SK-N-SH (cell line): ENCODE measurements around the gene NOL8. TPM values are rescaled to one million over a fixed set of nuclear protein-coding genes. Genes with fewer than 3 reads are reported as not detected.
A peak's percentile ranks its signal among the peaks of the same experiment; 100 is the strongest.

Experiments used
- CTCF ChIA-PET: fragments of 300-600, 350-600 bp; formaldehyde crosslinking; extraction: SDS; loops from one replicate; lab custom pipeline; 2021; lab: Yijun Ruan, JAX
- POLR2A ChIA-PET: fragments of 350-600 bp; sonication (Branson Sonifier 250); formaldehyde crosslinking; extraction: SDS; loops from one replicate; lab custom pipeline; 2020; ENCODE audit warnings: antibody characterized with exemption, inconsistent platforms; lab: Yijun Ruan, JAX
- DNase-seq: peaks from one replicate; pipeline ENCODE4 v3.0.0; 2012
- H2AFZ ChIP-seq: fragments of 200-600 bp; sonication (generic); 2 replicates; pipeline ENCODE4 v1.8.1; 2016; ENCODE audit warnings: antibody characterized with exemption, mild to moderate bottlenecking, low read depth
- H3F3A ChIP-seq: fragments of 200-600 bp; sonication (generic); replicated peaks from 2 replicates; pipeline ENCODE3; 2016; ENCODE audit warnings: antibody characterized with exemption, mild to moderate bottlenecking; ENCODE audit not compliant: insufficient read depth
- H3K27ac ChIP-seq, 2 experiments: fragments of 200-500 bp in 1 of 2; fragments of 200-600 bp in 1 of 2; sonication (Bioruptor generic) in 1 of 2; sonication (generic), shearing (Covaris generic) in 1 of 2; 2 replicates each; pipeline versions ENCODE4 v1.5.1 to v1.6.1; 2014 to 2016; ENCODE audit warnings: low read depth in 2 of 2, inconsistent platforms in 1 of 2, low read length in 1 of 2, mild to moderate bottlenecking in 1 of 2, mixed read lengths in 1 of 2
- H3K27me3 ChIP-seq: fragments of 200-600 bp; sonication (generic), shearing (Covaris generic); 2 replicates; pipeline ENCODE4 v1.6.1; 2016; ENCODE audit warnings: mixed run types; ENCODE audit not compliant: insufficient read depth
- H3K36me3 ChIP-seq, 2 experiments: fragments of 200-500 bp in 1 of 2; fragments of 200-600 bp in 1 of 2; sonication (Bioruptor generic) in 1 of 2; sonication (generic) in 1 of 2; replicated peaks in 1 of 2; 2 replicates each; pipeline versions ENCODE3 to v1.5.1; 2014 to 2016; ENCODE audit warnings: low read length in 1 of 2, mild to moderate bottlenecking in 1 of 2; ENCODE audit not compliant: insufficient read depth in 2 of 2, control insufficient read depth in 1 of 2
- H3K4me1 ChIP-seq, 2 experiments: fragments of 200-500 bp in 1 of 2; fragments of 200-600 bp in 1 of 2; sonication (Bioruptor generic) in 1 of 2; sonication (generic), shearing (Covaris generic) in 1 of 2; 2 replicates each; pipeline versions ENCODE4 v1.5.1 to v1.6.1; 2014 to 2016; ENCODE audit warnings: low read depth in 1 of 2, low read length in 1 of 2, mixed run types in 1 of 2; ENCODE audit not compliant: insufficient read depth in 2 of 2, control insufficient read depth in 1 of 2
- H3K4me2 ChIP-seq: fragments of 200-600 bp; sonication (generic), shearing (Covaris generic); 2 replicates; pipeline ENCODE4 v1.6.1; 2017; ENCODE audit warnings: mixed run types
- H3K4me3 ChIP-seq, 2 experiments: fragments of 200-500 bp in 1 of 2; fragments of 200-600 bp in 1 of 2; sonication (Bioruptor generic) in 1 of 2; sonication (generic), shearing (Covaris generic) in 1 of 2; 2 replicates each; pipeline versions ENCODE4 v1.5.1 to v1.8.1; 2014 to 2016; ENCODE audit warnings: low read depth in 2 of 2, inconsistent platforms in 1 of 2, low read length in 1 of 2, mild to moderate bottlenecking in 1 of 2, mixed read lengths in 1 of 2, moderate library complexity in 1 of 2
- H3K79me2 ChIP-seq: fragments of 200-600 bp; sonication (generic); 2 replicates; pipeline ENCODE4 v1.8.1; 2017; ENCODE audit warnings: mild to moderate bottlenecking; ENCODE audit not compliant: insufficient read depth
- H3K9ac ChIP-seq: fragments of 200-600 bp; sonication (generic); 2 replicates; pipeline ENCODE4 v1.6.1; 2017; ENCODE audit warnings: mixed run types
- H3K9me2 ChIP-seq: fragments of 200-600 bp; sonication (generic); 2 replicates; pipeline ENCODE4 v1.6.1; 2017; ENCODE audit warnings: mixed run types
- H3K9me3 ChIP-seq: fragments of 200-600 bp; sonication (generic); 2 replicates; pipeline ENCODE4 v1.6.1; 2017; ENCODE audit warnings: mixed run types, mild to moderate bottlenecking, moderate library complexity
- H4K20me1 ChIP-seq: fragments of 200-600 bp; sonication (generic); 2 replicates; pipeline ENCODE4 v1.6.1; 2017; ENCODE audit warnings: mild to moderate bottlenecking, mixed run types; ENCODE audit not compliant: insufficient read depth
- CHD2 ChIP-seq: fragments of 150-350 bp; IDR thresholded peaks from 2 replicates; pipeline ENCODE4 v1.6.1; 2018; ENCODE audit warnings: low read length; ENCODE audit not compliant: partially characterized antibody
- ELF1 ChIP-seq: IDR thresholded peaks from 2 replicates; pipeline ENCODE4 v1.4.0; 2012
- FOSL2 ChIP-seq: IDR thresholded peaks from 2 replicates; pipeline ENCODE4 v1.4.0; 2012; ENCODE audit warnings: low read depth, mild to moderate bottlenecking, moderate library complexity, borderline replicate concordance
- FOXM1 ChIP-seq: IDR thresholded peaks from 2 replicates; pipeline ENCODE4 v1.4.0; 2012; ENCODE audit warnings: low read depth, mild to moderate bottlenecking
- GABPA ChIP-seq: IDR thresholded peaks from 2 replicates; pipeline ENCODE4 v1.4.0; 2012; ENCODE audit warnings: low read depth, mild to moderate bottlenecking
- GATA2 ChIP-seq: sonication (generic); formaldehyde crosslinking; IDR thresholded peaks from 2 replicates; pipeline ENCODE4 v1.5.0; 2020; ENCODE audit warnings: mild to moderate bottlenecking, missing genetic modification reagents
- NRF1 ChIP-seq: IDR thresholded peaks from 2 replicates; pipeline ENCODE4 v1.6.1; 2012; ENCODE audit warnings: low read depth, mild to moderate bottlenecking, low read length
- POLR2AphosphoS5 ChIP-seq: IDR thresholded peaks from 2 replicates; pipeline ENCODE4 v1.6.1; 2012; ENCODE audit warnings: low read depth, low read length
- RAD21 ChIP-seq: IDR thresholded peaks from 2 replicates; pipeline ENCODE4 v1.6.1; 2012; ENCODE audit warnings: mild to moderate bottlenecking, low read length
- RCOR1 ChIP-seq: fragments of 150-350 bp; IDR thresholded peaks from 2 replicates; pipeline ENCODE4 v1.6.1; 2017; ENCODE audit warnings: antibody characterized with exemption, low read length
- RFX5 ChIP-seq: IDR thresholded peaks from 2 replicates; pipeline ENCODE4 v1.6.1; 2012; ENCODE audit warnings: mild to moderate bottlenecking, improper control_type of control experiment, low read length
- RXRA ChIP-seq: IDR thresholded peaks from 2 replicates; pipeline ENCODE4 v1.4.0; 2012; ENCODE audit warnings: low read depth, mild to moderate bottlenecking, borderline replicate concordance
- SIN3A ChIP-seq: IDR thresholded peaks from 2 replicates; pipeline ENCODE4 v1.6.1; 2012; ENCODE audit warnings: low read depth, mild to moderate bottlenecking, low read length, moderate library complexity, borderline replicate concordance
- TEAD4 ChIP-seq: IDR thresholded peaks from 2 replicates; pipeline ENCODE4 v1.4.0; 2012; ENCODE audit warnings: mild to moderate bottlenecking, borderline replicate concordance; ENCODE audit not compliant: insufficient read depth
- WGBS: methylation state at CpG from one replicate; pipeline ENCODE4 v1.1.6; 2017; ENCODE audit warnings: low lambda C conversion rate; 5-methylcytosine and 5-hydroxymethylcytosine counted together
- polyA plus RNA-seq, 3 experiments: library from polyadenylated mRNA; depleted of rRNA; stranded (reverse); fragments of >200 nt; gene quantifications; 2 replicates each; pipeline ENCODE4 v1.2.3, GENCODE V29; 2012
- TF ChIP-seq, protein P1 (sequence below): IDR thresholded peaks from 2 replicates; pipeline ENCODE4 v1.4.0; 2012; ENCODE audit warnings: low read depth, borderline replicate concordance
- TF ChIP-seq, protein P2 (sequence below): IDR thresholded peaks from 2 replicates; pipeline ENCODE4 v1.6.1; 2012; ENCODE audit warnings: mild to moderate bottlenecking, low read depth, low read length, moderate library complexity
- TF ChIP-seq, protein P3 (sequence below): IDR thresholded peaks from 2 replicates; pipeline ENCODE4 v1.4.0; 2012; ENCODE audit warnings: low read depth
- TF ChIP-seq, protein P4 (sequence below): fragments of 200-600 bp; sonication (generic); IDR thresholded peaks from 2 replicates; pipeline ENCODE4 v1.6.1; 2017; ENCODE audit warnings: antibody characterized with exemption, mild to moderate bottlenecking, moderate library complexity
- TF ChIP-seq, protein P5 (sequence below): IDR thresholded peaks from 2 replicates; pipeline ENCODE4; 2012
- TF ChIP-seq, protein P6 (sequence below): fragments of 150-350 bp; IDR thresholded peaks from 2 replicates; pipeline ENCODE4 v1.6.1; 2017; ENCODE audit warnings: antibody characterized with exemption, low read length, low read depth, borderline replicate concordance
- TF ChIP-seq, protein P7 (sequence below): fragments of 150-350 bp; IDR thresholded peaks from 2 replicates; pipeline ENCODE4 v1.6.1; 2016; ENCODE audit warnings: mild to moderate bottlenecking, low read depth, low read length

The NOL8 gene
- 9.6 and 13.2 TPM in 2 replicates for polyA plus RNA-seq (2012; rRNA removed)
- 9.3 and 10.5 TPM in 2 replicates for polyA plus RNA-seq (2012; cell fraction: cytosol; rRNA removed)
- 16.7 and 36.9 TPM in 2 replicates for polyA plus RNA-seq (2012; cell fraction: nucleus; rRNA removed)

DNA sequence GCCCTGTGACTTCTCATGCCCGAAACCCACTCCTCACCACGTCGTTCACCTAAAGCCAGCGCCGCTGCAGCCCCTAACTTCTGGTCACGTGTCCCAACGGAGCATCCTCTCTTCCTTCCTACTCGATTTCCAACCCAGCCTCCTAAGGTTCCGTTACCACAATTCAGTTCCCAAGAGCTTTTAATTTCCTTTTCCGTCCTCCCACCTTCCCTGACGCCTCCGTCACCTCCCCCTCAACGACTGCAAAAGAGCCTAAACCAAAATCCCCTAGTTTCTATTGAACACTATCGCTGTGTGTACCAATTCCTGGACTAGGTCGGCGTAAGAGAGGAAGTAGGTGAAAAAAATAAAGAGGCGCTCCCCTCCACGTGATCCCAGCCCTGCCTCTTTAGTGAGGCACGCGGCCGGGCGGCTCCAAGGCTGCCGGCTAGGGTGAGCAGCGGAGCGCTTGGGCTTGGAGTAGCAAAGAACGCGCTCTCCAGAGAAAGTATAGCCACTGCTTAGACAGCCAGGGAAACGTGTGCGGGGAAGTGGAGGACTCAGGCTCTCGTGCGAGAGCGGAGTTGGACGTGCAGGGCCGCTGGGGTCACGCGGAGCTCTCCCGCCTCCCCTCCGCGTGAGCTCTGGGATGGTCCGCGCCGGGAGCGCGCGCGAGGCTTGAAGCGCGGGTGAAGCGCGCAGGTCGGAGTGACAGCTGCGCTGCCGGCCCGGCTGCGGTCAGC lies at the start of gene NOL8, which contains the start of gene CENPP:
Gene NOL8 (minus strand): TSS at position 82 of the 722 bp plus-strand sequence. CDS start 1,189 bp downstream, outside the sequence.
Gene CENPP (plus strand): TSS at position 685 of the 722 bp plus-strand sequence.
- WGBS, result 3% methylated on average over 39 of the region's 55 CpGs
- no peaks in the 10 kb centered on the region for H3K27me3 ChIP-seq
- H3K9me3 ChIP-seq, result no peaks in the 10 kb centered on the region
- POLR2A ChIA-PET, result interaction anchor here (0.6 to 2.2 kb wide), 4 partner anchors 62 to 552 kb away, joined by 3 to 6 read pairs (median 6); partner anchors contain the start of gene IPPK
- CTCF ChIA-PET, result interaction anchor here (1.0 to 5.2 kb wide), 9 partner anchors 11 to 398 kb away, joined by 3 to 61 read pairs (median 4); partner anchors contain the start of gene IPPK
- H3K4me1 ChIP-seq, result peaks cover 16% of the 10 kb centered on the region in 2 experiments; a peak in 3 of 4 replicates
- H3K9ac ChIP-seq, result peak within 1 kb of the TSS; percentile 98
- H3K4me3 ChIP-seq, result peak within 1 kb of the TSS; percentile 92 to 96
- H3K36me3 ChIP-seq, result peaks cover 24 to 27% of the 10 kb centered on the region in 2 experiments
- H3K4me2 ChIP-seq, result peak within 1 kb of the TSS; percentile 97
- H2AFZ ChIP-seq, result peak within 1 kb of the TSS; percentile 95
- peak within 1 kb of the TSS; percentile 96 to 97 for H3K27ac ChIP-seq
- peaks cover 26% of the 10 kb centered on the region for H3K79me2 ChIP-seq
- peak; percentile 91 for DNase-seq
- no peaks in the 10 kb centered on the region for H3F3A ChIP-seq
- H3K9me2 ChIP-seq, result no peaks in the 10 kb centered on the region
- no peaks in the 10 kb centered on the region for H4K20me1 ChIP-seq
- TF ChIP-seq, protein P1, sequence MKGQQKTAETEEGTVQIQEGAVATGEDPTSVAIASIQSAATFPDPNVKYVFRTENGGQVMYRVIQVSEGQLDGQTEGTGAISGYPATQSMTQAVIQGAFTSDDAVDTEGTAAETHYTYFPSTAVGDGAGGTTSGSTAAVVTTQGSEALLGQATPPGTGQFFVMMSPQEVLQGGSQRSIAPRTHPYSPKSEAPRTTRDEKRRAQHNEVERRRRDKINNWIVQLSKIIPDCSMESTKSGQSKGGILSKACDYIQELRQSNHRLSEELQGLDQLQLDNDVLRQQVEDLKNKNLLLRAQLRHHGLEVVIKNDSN, result peak; percentile 97
- TF ChIP-seq RFX5, result no peak
- TF ChIP-seq RCOR1, result peak; percentile 32; the same call in 1 of the 2 replicates
- no peak for TF ChIP-seq TEAD4
- TF ChIP-seq, protein P2, sequence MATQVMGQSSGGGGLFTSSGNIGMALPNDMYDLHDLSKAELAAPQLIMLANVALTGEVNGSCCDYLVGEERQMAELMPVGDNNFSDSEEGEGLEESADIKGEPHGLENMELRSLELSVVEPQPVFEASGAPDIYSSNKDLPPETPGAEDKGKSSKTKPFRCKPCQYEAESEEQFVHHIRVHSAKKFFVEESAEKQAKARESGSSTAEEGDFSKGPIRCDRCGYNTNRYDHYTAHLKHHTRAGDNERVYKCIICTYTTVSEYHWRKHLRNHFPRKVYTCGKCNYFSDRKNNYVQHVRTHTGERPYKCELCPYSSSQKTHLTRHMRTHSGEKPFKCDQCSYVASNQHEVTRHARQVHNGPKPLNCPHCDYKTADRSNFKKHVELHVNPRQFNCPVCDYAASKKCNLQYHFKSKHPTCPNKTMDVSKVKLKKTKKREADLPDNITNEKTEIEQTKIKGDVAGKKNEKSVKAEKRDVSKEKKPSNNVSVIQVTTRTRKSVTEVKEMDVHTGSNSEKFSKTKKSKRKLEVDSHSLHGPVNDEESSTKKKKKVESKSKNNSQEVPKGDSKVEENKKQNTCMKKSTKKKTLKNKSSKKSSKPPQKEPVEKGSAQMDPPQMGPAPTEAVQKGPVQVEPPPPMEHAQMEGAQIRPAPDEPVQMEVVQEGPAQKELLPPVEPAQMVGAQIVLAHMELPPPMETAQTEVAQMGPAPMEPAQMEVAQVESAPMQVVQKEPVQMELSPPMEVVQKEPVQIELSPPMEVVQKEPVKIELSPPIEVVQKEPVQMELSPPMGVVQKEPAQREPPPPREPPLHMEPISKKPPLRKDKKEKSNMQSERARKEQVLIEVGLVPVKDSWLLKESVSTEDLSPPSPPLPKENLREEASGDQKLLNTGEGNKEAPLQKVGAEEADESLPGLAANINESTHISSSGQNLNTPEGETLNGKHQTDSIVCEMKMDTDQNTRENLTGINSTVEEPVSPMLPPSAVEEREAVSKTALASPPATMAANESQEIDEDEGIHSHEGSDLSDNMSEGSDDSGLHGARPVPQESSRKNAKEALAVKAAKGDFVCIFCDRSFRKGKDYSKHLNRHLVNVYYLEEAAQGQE, result no peak
- no peak for TF ChIP-seq GATA2 (CRISPR knock-in tag)
- peak; percentile 93 for TF ChIP-seq ELF1
- TF ChIP-seq FOSL2, result no peak
- TF ChIP-seq, protein P3, sequence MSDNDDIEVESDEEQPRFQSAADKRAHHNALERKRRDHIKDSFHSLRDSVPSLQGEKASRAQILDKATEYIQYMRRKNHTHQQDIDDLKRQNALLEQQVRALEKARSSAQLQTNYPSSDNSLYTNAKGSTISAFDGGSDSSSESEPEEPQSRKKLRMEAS, result peak; percentile 97
- peak; percentile 89 for TF ChIP-seq GABPA
- no peak for TF ChIP-seq RXRA
- peak; percentile 98 for TF ChIP-seq POLR2AphosphoS5
- TF ChIP-seq, protein P4, sequence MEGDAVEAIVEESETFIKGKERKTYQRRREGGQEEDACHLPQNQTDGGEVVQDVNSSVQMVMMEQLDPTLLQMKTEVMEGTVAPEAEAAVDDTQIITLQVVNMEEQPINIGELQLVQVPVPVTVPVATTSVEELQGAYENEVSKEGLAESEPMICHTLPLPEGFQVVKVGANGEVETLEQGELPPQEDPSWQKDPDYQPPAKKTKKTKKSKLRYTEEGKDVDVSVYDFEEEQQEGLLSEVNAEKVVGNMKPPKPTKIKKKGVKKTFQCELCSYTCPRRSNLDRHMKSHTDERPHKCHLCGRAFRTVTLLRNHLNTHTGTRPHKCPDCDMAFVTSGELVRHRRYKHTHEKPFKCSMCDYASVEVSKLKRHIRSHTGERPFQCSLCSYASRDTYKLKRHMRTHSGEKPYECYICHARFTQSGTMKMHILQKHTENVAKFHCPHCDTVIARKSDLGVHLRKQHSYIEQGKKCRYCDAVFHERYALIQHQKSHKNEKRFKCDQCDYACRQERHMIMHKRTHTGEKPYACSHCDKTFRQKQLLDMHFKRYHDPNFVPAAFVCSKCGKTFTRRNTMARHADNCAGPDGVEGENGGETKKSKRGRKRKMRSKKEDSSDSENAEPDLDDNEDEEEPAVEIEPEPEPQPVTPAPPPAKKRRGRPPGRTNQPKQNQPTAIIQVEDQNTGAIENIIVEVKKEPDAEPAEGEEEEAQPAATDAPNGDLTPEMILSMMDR, result no peak
- 0 out of 2 replicates have a peak, but pooled peaks have one; percentile 27 for TF ChIP-seq NRF1
- 0 out of 2 replicates have a peak, but pooled peaks have one; percentile 38 for TF ChIP-seq FOXM1
- peak; percentile 100 for TF ChIP-seq SIN3A
- TF ChIP-seq, protein P5, sequence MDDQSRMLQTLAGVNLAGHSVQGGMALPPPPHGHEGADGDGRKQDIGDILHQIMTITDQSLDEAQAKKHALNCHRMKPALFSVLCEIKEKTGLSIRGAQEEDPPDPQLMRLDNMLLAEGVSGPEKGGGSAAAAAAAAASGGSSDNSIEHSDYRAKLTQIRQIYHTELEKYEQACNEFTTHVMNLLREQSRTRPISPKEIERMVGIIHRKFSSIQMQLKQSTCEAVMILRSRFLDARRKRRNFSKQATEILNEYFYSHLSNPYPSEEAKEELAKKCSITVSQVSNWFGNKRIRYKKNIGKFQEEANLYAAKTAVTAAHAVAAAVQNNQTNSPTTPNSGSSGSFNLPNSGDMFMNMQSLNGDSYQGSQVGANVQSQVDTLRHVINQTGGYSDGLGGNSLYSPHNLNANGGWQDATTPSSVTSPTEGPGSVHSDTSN, result peak; percentile 57
- TF ChIP-seq, protein P6, sequence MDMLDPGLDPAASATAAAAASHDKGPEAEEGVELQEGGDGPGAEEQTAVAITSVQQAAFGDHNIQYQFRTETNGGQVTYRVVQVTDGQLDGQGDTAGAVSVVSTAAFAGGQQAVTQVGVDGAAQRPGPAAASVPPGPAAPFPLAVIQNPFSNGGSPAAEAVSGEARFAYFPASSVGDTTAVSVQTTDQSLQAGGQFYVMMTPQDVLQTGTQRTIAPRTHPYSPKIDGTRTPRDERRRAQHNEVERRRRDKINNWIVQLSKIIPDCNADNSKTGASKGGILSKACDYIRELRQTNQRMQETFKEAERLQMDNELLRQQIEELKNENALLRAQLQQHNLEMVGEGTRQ, result peak; percentile 69
- TF ChIP-seq, protein P7, sequence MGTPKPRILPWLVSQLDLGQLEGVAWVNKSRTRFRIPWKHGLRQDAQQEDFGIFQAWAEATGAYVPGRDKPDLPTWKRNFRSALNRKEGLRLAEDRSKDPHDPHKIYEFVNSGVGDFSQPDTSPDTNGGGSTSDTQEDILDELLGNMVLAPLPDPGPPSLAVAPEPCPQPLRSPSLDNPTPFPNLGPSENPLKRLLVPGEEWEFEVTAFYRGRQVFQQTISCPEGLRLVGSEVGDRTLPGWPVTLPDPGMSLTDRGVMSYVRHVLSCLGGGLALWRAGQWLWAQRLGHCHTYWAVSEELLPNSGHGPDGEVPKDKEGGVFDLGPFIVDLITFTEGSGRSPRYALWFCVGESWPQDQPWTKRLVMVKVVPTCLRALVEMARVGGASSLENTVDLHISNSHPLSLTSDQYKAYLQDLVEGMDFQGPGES, result no peak
- peak; percentile 50 for TF ChIP-seq CHD2
- no peak for TF ChIP-seq RAD21
